ENCODE results near the gene NECTIN2. TPM values are rescaled to one million over a fixed set of nuclear protein-coding genes. Genes with fewer than 3 reads are reported as not detected.
"Not testable (repeated sequence)": the region's sequence is repeated elsewhere in the genome, so short reads cannot be mapped to it uniquely, and the experiment has no call there.

The NECTIN2 gene
- total RNA-seq, 2 experiments from 2014 or later = 0.43 to 0.60 TPM

DNA sequence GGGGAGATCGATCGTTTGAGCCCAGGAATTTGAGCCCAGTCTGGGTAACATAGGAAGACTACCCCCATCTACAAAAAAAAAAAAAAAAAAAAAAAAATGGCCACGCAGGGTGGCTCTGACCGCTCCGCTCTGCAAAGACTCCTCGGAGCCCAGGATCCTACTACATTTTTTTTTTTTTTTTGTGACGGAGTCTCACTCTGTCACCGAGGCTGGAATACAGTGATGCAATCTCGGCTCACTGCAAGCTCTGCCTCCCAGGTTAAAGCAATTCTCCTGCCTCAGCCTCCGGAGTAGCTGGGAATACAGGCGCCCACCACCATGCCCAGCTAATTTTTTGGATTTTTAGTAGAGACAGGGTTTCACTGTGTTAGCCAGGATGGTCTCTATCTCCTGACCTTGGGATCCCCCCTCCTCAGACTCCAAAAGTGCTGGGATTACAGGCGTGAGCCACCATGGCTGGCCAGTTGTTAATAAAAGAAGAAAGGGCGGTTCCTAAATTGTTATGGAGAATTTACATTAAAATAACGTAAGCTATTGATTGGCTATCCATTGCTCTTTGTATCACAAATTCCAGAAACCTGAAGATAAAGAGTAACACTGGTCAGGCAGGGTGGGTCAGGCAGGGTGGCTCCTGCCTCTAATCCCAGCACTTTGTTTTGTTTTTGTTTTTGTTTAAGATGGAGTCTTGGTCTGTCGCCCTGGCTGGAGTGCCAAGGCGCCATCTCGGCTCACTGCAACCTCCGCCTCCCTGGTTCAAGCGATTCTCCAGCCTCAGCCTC, 36.7 kb downstream of the NECTIN2 start:
- not testable (repeated sequence) for DNase-seq, H3K27ac Mint-ChIP-seq, H3K4me1 Mint-ChIP-seq, H3K4me3 Mint-ChIP-seq, H3K27me3 Mint-ChIP-seq, H3K9me3 Mint-ChIP-seq, H3K36me3 Mint-ChIP-seq

DNA sequence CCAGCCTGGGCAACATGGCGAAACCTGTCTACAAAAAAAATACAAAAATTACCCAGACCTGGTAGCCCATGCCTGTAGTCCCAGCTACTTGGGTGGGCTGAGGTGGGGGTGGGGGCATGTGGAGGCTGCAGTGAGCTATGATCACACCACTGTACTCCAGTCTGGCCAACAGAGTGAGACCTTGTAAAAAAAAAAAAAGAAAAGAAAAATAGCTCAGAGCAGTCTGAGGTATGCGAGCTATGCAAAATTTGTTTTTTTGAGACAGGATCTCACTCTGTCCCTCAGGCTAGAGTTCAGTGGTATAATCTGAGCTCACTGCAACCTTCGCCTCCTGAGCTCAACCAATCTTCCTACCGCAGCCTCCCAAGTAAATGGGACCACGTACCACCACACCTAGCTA, 37.8 kb downstream of the NECTIN2 start:
- no peaks in the 10 kb centered on the region for H3K4me1 Mint-ChIP-seq
- H3K27ac Mint-ChIP-seq = no peak overlapping the region
- no peaks in the 10 kb centered on the region for H3K27me3 Mint-ChIP-seq
- H3K4me3 Mint-ChIP-seq = no peak overlapping the region
- H3K9me3 Mint-ChIP-seq = no peaks in the 10 kb centered on the region
- H3K36me3 Mint-ChIP-seq = no peaks in the 10 kb centered on the region
- no peak for DNase-seq

DNA sequence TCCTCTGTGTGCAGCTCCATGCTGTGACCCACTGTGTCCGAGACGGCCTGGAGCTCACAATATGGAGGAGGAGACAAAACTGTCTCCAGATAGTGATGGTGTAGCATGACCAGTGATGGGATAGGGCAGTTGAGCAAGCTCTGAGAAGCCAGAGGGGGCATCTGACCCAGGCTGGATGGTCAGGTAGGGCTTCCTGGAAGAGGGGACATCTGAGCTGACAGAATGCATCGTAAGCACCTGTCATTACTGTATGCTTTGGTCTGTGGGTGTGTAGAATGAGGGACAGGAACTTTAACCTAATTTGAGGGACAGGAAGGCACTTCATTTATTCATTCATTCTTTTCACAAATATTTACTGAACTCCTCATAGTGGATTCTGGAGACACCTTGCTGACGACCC, 38.5 kb downstream of the NECTIN2 start:
- H3K4me3 Mint-ChIP-seq = no peak overlapping the region

DNA sequence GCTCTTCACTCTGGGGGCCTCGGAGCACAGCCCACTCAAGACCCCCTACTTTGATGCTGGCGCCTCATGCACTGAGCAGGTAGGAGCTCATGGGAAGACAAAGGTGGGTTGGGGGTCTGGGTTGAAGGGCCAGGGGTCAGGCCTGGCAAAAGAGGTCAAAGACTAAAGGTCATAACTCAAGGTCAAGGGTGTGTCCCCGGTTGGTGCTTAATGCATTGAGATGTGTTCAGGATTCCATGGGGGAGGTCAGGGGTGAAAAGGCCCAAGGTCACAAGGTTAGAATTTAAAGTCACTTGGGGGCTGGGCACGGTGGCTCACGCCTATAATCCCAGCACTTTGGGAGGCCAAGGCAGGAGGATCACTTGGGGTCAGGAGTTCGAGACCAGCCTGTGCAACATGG, 40.0 kb downstream of the NECTIN2 start:
- Mint-ChIP-seq H3K36me3 (peaks cover 2% of the 10 kb centered on the region), H3K27ac (no peak overlapping the region), H3K4me1 (peaks cover 4% of the 10 kb centered on the region), H3K4me3 (no peak overlapping the region), H3K27me3 (no peaks in the 10 kb centered on the region), H3K9me3 (peaks cover 2% of the 10 kb centered on the region)
- DNase-seq = no peak

More for the DNA sequence above, 38.5 kb downstream of the NECTIN2 start:
- Mint-ChIP-seq H3K27me3 (no peaks in the 10 kb centered on the region), H3K4me1 (peaks cover 2% of the 10 kb centered on the region), H3K9me3 (peaks cover 2% of the 10 kb centered on the region), H3K36me3 (no peaks in the 10 kb centered on the region), H3K27ac (no peak overlapping the region)
- no peak for DNase-seq

DNA sequence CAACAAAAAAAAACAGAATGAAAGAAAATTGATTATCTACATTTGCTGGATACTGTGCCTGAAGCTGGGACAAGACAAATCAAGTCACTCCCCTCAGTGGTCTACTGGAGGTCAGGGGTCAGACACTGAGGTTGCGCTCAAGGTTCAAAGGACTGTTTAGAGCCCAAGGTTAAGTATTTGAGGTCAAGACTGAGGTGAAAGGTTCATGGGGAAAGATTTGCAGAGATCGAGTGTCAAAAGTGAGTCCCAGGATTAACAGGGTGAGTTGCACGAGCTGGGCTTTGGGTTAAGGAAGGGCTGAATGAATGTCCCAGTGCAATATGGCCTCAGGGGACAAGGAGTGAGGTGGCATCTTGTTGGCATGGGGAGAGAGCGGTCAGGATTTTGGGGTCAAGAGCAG, 41.6 kb downstream of the NECTIN2 start:
- Mint-ChIP-seq H3K9me3 (peaks cover 2% of the 10 kb centered on the region), H3K36me3 (peaks cover 14% of the 10 kb centered on the region), H3K27ac (no peak overlapping the region), H3K4me3 (no peak overlapping the region), H3K4me1 (peaks cover 11% of the 10 kb centered on the region), H3K27me3 (no peaks in the 10 kb centered on the region)
- DNase-seq = no peak

DNA sequence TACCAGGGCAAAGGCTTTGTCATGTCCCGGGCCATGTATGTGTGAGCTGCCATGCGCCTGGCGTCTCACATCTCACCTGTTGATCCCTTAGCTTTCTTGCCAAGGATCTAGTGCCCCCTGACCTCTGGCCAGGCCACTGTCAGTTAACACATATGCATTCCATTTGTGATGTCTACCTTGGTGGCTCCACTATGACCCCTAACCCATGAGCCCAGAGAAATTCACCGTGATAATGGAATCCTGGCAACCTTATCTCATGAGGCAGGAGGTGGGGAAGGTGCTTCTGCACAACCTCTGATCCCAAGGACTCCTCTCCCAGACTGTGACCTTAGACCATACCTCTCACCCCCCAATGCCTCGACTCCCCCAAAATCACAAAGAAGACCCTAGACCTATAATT, 42.2 kb downstream of the NECTIN2 start:
- not testable (repeated sequence) for DNase-seq, H3K9me3 Mint-ChIP-seq, H3K27me3 Mint-ChIP-seq, H3K27ac Mint-ChIP-seq, H3K4me3 Mint-ChIP-seq
- peaks cover 17% of the 10 kb centered on the region for H3K4me1 Mint-ChIP-seq
- H3K36me3 Mint-ChIP-seq = peaks cover 21% of the 10 kb centered on the region

DNA sequence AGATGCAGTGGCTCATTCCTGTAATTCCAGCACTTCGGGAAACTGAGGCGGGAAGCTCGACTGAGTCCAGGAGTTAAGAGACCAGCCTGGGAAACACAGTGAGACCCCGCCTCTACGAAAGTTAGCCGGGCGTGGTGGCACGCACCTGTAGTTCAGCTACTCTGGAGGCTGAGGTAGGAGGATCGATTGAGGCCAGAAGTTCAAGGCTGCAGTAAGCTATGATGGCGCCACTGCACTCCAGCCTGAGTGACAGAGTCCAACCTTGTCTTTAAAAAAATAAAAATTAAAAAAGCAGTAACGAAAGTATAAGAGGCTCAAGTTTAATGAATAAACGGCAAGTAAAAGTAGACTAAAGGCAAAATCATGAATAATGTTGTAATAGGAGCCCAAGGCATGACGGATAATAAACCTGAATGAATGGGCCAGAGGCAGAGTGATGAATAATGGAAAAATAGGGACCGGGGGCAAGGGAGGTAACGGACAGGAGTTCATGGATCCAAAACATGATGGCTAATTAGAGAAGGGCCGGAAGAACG, 43.8 kb downstream of the NECTIN2 start:
- Mint-ChIP-seq H3K4me1 (peaks cover 20% of the 10 kb centered on the region), H3K9me3 (peaks cover 2% of the 10 kb centered on the region), H3K27ac (peak overlapping the region; percentile 95), H3K36me3 (peaks cover 30% of the 10 kb centered on the region), H3K27me3 (no peaks in the 10 kb centered on the region), H3K4me3 (peak overlapping the region; percentile 83)
- no peak for DNase-seq

DNA sequence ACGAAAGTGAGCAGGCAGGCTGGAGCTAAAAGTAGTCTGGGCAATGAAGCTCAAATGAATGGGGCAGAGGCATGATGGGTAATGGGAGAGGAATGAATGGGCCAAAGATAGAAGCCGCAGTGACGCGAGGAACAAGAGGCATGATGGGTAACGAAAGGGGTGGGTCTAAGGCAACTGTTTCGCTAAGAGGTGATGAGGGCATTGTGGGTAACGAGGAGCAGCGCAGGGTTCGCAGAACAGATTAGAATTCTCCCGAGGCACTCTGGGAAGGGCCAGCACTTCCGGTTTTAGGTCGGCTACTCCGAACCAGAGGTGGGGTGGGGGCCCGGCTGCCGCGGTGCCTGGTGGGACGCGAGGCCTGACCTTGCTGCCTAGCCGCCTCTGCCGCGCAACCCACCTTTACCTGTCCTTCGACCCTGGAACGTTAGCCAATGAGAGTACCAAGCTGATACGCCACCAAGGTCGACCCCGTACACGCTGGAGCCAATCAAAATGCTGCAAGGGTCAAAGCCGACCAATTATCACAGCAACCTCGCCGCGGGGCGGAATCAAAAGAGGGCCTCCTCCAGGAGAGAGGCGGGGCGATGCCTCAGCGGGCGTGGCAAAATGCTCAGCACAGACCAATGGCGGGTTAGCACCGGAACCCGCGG, 44.4 kb downstream of the NECTIN2 start:
- H3K4me3 Mint-ChIP-seq = peak overlapping the region; percentile 83
- peaks cover 2% of the 10 kb centered on the region for H3K9me3 Mint-ChIP-seq
- DNase-seq = peak; percentile 100

DNA sequence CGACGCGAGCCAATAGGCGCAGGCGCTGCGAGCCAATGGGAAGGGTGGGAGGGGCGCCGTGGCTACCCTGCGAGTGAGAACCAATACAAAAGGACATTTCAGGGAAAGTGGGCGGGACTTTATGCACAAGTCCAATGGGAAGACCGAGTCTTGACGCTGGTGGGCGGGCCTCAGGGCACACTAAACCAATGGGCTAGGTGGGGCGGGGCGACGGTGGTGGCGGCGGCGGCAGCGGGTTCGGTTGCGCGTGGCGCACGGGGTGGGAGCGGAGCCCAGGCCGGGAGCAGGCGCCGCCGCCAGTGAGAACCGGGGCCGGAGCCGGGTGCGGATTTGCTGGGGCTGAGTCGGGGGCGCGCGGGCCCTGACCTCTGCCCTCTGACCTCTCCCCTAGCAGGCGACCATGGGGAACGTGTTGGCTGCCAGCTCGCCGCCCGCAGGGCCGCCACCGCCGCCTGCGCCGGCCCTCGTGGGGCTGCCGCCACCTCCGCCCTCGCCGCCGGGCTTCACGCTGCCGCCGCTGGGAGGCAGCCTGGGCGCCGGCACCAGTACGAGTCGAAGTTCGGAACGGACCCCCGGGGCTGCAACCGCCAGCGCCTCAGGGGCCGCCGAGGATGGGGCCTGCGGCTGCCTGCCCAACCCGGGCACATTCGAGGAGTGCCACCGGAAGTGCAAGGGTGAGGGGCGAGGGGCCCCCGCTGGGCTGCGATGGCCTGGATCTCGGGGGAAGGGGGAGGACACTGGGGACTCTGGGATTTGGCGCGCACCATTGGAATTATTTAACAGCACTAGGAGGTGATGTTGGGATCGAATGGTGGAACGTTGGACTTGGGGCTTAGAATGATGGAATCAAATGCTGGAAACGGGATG, 45.2 kb downstream of the NECTIN2 start, which contains the start of gene TOMM40:
TOMM40 (plus strand) TSS at position 239 of the 867 bp plus-strand sequence; CDS start at position 401, 162 bp downstream.
- H3K4me1 Mint-ChIP-seq = peaks cover 22% of the 10 kb centered on the region
- no peak for DNase-seq
- peaks cover 39% of the 10 kb centered on the region for H3K36me3 Mint-ChIP-seq
- H3K9me3 Mint-ChIP-seq = peaks cover 2% of the 10 kb centered on the region
- H3K27me3 Mint-ChIP-seq = no peaks in the 10 kb centered on the region
- H3K4me3 Mint-ChIP-seq = peak within 1 kb of the TSS; percentile 94
- peak within 1 kb of the TSS; percentile 95 for H3K27ac Mint-ChIP-seq

More for the DNA sequence above, 44.4 kb downstream of the NECTIN2 start:
- Mint-ChIP-seq H3K4me1 (peaks cover 20% of the 10 kb centered on the region), H3K27ac (peak overlapping the region; percentile 95), H3K36me3 (peaks cover 33% of the 10 kb centered on the region), H3K27me3 (no peaks in the 10 kb centered on the region)

DNA sequence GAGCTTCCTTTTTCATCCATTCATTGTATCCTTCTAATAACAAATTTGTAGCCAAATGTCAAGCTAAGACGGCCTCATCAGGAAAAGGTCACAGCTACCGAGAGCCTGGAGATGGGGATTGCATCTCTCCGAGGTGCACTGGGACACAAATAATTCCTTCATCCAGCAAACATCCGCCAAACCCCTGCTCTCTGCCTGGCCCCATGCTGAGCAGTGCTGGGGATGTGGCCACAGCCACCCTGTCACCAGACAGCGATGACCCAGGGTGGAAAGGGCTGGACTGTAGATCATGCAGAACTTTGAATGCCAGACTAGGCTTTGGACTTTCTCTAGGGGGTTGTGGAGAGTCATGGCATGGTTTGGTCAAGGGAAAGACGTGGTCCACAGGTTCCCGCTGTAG, 46.8 kb downstream of the NECTIN2 start:
- H3K4me3 Mint-ChIP-seq = peak overlapping the region; percentile 94
- H3K36me3 Mint-ChIP-seq = peaks cover 43% of the 10 kb centered on the region
- H3K9me3 Mint-ChIP-seq = peaks cover 2% of the 10 kb centered on the region
- no peaks in the 10 kb centered on the region for H3K27me3 Mint-ChIP-seq
- DNase-seq = no peak
- peaks cover 22% of the 10 kb centered on the region for H3K4me1 Mint-ChIP-seq
- H3K27ac Mint-ChIP-seq = peak overlapping the region; percentile 23

DNA sequence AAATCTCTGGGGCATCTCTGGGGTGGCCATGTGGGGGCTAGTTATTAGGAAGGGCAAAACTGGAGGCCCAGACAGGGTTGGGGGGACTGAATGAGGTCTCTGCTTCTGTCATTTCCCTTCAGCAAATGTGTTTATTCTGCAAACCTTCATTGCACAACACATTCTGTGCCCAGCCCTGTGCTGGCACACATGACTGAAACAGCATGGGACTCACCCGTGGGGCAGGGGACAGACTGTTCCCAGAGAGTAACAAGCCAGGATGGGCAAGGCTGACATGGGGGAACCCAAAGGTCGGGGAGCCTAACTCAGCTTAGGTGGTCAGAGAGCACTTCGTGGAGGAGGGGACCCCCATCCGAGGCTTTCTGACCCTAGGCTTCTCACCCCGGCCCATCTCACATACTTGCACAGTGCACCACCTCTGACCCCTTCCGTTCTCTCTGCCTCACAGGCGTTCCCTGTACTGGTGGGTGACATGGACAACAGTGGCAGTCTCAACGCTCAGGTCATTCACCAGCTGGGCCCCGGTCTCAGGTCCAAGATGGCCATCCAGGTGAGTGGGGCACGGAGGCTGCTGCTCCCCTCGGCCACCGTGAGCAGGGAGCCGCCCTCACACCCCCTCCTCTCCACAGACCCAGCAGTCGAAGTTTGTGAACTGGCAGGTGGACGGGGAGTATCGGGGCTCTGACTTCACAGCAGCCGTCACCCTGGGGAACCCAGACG, 47.4 kb downstream of the NECTIN2 start:
- no peak for DNase-seq
- Mint-ChIP-seq H3K27me3 (no peaks in the 10 kb centered on the region), H3K4me3 (peak overlapping the region; percentile 94), H3K36me3 (peaks cover 47% of the 10 kb centered on the region), H3K27ac (no peak overlapping the region), H3K4me1 (peaks cover 22% of the 10 kb centered on the region), H3K9me3 (peaks cover 2% of the 10 kb centered on the region)

DNA sequence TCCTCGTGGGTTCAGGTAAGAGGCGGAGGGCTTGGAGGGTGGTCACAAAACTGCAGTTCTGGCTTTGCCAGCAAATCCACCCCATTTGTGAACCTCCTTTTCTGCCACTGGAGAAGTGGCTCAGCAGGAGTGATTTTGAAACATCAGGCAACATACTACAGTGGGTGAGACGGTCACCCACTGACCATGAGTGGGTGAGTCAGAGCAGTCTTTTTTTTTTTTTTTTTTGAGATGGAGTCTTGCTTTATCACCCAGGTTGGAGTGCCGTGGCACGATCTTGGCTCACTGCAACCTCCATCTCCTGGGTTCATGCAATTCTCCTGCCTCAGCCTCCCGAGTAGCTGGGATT, 47.9 kb downstream of the NECTIN2 start:
- peaks cover 2% of the 10 kb centered on the region for H3K9me3 Mint-ChIP-seq
- H3K27me3 Mint-ChIP-seq = no peaks in the 10 kb centered on the region
- H3K36me3 Mint-ChIP-seq = peaks cover 47% of the 10 kb centered on the region
- DNase-seq = no peak
- no peak overlapping the region for H3K27ac Mint-ChIP-seq
- H3K4me3 Mint-ChIP-seq = no peak overlapping the region
- peaks cover 21% of the 10 kb centered on the region for H3K4me1 Mint-ChIP-seq

DNA sequence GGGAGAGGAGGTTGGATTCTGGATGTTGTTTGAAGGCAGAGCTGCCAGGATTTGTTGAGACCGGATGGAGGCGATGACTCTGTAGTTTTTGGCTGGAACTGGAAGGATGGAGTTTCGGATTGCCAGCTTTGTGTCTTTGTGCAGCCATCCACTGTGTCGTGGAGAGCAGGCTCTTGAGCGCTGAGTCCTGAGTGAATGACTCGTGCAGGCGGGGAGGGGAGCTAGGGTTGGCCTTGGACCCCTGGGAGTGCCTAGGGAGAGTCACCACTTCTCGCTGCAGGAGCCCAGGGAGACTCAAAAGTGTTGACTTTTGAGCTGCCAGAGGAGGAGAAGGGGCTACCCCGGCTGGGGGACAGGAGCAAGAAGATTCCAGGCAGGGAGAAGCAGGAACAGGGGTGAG, 48.8 kb downstream of the NECTIN2 start:
- peaks cover 49% of the 10 kb centered on the region for H3K36me3 Mint-ChIP-seq

DNA sequence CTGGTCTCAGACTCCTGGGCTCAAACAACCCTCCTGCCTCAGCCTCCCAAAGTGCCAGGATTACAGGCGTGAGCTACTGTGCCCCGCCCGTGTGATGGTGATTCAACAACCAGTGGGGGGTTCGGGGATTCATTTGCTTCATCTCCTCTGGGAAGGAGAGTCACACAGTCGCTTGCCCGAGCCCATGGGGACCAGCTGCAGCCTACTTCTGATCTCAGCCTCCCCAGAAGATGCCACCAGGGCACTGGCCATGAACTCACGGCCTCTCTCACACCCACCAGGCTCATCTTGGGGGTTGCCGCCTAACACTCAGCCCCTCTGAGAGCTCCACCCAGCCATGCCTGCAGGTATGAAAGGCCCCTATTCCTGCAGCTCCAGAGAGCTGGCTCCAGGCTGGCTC, 51.7 kb downstream of the NECTIN2 start:
- DNase-seq = no peak
- Mint-ChIP-seq H3K4me3 (no peak overlapping the region), H3K27me3 (no peaks in the 10 kb centered on the region), H3K36me3 (peaks cover 43% of the 10 kb centered on the region), H3K9me3 (no peaks in the 10 kb centered on the region), H3K4me1 (peaks cover 11% of the 10 kb centered on the region), H3K27ac (no peak overlapping the region)

More for the DNA sequence above, 48.8 kb downstream of the NECTIN2 start:
- DNase-seq = no peak
- no peaks in the 10 kb centered on the region for H3K9me3 Mint-ChIP-seq
- H3K27ac Mint-ChIP-seq = no peak overlapping the region
- no peaks in the 10 kb centered on the region for H3K27me3 Mint-ChIP-seq
- H3K4me3 Mint-ChIP-seq = no peak overlapping the region
- peaks cover 20% of the 10 kb centered on the region for H3K4me1 Mint-ChIP-seq

All from activated naive CD8-positive, alpha-beta T cell treated with anti-CD3 and anti-CD28 coated beads for 36 hours (primary cell).